ENCODE measurements around the gene DCLRE1B. TPM values are rescaled to one million over a fixed set of nuclear protein-coding genes. Genes with fewer than 3 reads are reported as not detected.

DCLRE1B gene
- polyA plus RNA-seq, 4 donors = 0.45 to 5.8 (median 3.2) TPM

DNA sequence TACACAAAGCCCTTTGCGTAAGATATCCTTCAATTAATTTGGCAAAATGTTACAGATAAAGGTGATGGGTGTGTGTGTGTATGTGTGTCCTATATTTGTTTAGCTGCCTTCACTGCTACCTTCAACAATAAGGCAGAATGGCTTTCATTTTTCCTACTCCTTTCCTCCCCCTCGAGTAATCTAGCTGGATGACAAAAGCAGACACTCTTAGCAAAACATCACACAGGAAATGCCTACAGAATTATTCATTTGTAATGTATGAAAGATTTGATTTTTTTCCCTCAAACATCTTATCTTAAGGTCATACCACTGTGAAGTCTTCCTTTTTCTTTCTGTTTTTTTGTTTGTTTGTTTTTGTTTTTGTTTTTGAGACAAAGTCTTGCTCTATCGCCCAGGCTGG, 44.2 kb upstream of the DCLRE1B start:
- FAIRE-seq (no peak), DNase-seq (no peak)
- Histone ChIP-seq H3K27me3 (ENCODE audit: control insufficient read depth in 3 of 3, insufficient read depth in 3 of 3, low read length in 3 of 3) (no peaks in the 10 kb centered on the region), H3K36me3 (ENCODE audit: control insufficient read depth in 3 of 3, insufficient read depth in 2 of 3, low read depth in 1 of 3, low read length in 3 of 3) (peaks cover 0 to 7% (median 4%) of the 10 kb centered on the region in 3 donors), H3K27ac (ENCODE audit: low read depth in 1 of 3, low read length in 2 of 3) (peak overlapping the region in 1 of 3 donors; percentile 41), H3K9me3 (ENCODE audit: control insufficient read depth in 2 of 2, insufficient read depth in 1 of 2, low read depth in 1 of 2, low read length in 1 of 2) (no peaks in the 10 kb centered on the region), H3K4me1 (ENCODE audit: control insufficient read depth in 3 of 3, insufficient read depth in 2 of 3, low read depth in 1 of 3, low read length in 2 of 3) (peaks cover 0 to 5% (median 0%) of the 10 kb centered on the region in 3 donors), H3K4me3 (ENCODE audit: low read depth in 1 of 3, low read length in 3 of 3) (no peak overlapping the region)
- WGBS, 3 donors = 59 to 69% (median 66%) methylated on average over 3 of the region's 3 CpGs

DNA sequence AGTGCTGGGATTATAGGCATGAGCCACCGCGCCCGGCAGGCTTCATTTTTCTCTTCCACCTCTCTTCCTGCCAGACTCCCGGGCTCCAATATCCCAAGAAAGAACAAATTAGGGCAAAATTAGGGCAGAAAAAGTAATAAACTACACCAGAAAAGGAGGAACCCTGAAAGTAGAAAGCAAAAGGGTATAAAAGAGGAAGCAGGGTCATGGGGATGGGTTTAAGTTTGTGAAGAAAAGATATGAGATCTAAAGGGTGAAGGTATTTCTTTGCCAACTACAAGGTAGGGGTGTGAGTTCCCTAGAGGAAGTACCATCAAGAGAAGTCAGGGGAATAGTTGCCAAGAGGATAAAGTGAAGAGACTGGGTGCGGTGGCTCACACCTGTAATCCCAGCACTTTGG, 43.5 kb upstream of the DCLRE1B start:
- no peak overlapping the region for H3K4me3 ChIP-seq (ENCODE audit: low read depth in 1 of 3, low read length in 3 of 3)
- DNase-seq (no peak), FAIRE-seq (no peak)
- H3K27me3 ChIP-seq (ENCODE audit: control insufficient read depth in 3 of 3, insufficient read depth in 3 of 3, low read length in 3 of 3) = no peaks in the 10 kb centered on the region
- no peak overlapping the region for H3K27ac ChIP-seq (ENCODE audit: low read depth in 1 of 3, low read length in 2 of 3)
- H3K36me3 ChIP-seq (ENCODE audit: control insufficient read depth in 3 of 3, insufficient read depth in 2 of 3, low read depth in 1 of 3, low read length in 3 of 3) = peaks cover 0 to 5% (median 4%) of the 10 kb centered on the region in 3 donors
- H3K4me1 ChIP-seq (ENCODE audit: control insufficient read depth in 3 of 3, insufficient read depth in 2 of 3, low read depth in 1 of 3, low read length in 2 of 3) = peaks cover 0 to 5% (median 0%) of the 10 kb centered on the region in 3 donors
- no peaks in the 10 kb centered on the region for H3K9me3 ChIP-seq (ENCODE audit: control insufficient read depth in 2 of 2, insufficient read depth in 1 of 2, low read depth in 1 of 2, low read length in 1 of 2)
- 89 to 93% (median 90%) methylated on average over 5 of the region's 5 CpGs for whole genome bisulfite sequencing, 3 donors

DNA sequence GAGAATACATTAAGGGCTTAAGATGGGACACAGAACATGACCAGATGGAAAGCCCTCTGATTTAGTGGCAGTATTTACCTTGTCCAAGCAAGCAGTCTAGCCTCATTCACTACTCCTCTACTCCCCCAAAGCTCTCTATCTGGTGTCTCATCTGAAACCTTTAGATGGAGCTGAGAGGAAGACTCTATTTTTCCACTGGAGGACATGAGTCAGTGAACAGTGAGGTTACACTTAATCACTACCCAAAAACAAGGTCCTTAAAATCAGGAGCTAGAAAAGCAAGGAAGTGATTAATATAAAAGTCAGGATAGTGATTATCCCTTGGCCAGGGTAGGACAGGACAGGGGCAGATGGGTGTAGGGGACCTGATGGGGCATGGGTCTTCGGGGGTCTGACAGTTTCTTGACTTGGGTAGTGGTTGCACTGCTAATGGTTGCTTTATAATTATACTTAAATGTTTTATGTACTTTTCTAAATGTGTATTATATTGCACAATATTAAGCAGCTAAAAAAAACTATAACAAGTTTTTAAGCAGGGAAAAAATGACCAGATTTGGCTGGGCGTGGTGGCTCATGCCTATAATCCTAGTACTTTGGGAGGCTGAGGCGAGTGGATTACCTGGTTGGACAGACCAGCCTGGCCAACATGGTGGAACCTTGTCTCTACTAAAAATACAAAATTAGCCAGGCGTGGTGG, 36.6 kb upstream of the DCLRE1B start:
- Histone ChIP-seq H3K27me3 (ENCODE audit: control insufficient read depth in 3 of 3, insufficient read depth in 3 of 3, low read length in 3 of 3) (no peaks in the 10 kb centered on the region), H3K9me3 (ENCODE audit: control insufficient read depth in 2 of 2, insufficient read depth in 1 of 2, low read depth in 1 of 2, low read length in 1 of 2) (no peaks in the 10 kb centered on the region), H3K4me1 (ENCODE audit: control insufficient read depth in 3 of 3, insufficient read depth in 2 of 3, low read depth in 1 of 3, low read length in 2 of 3) (peaks cover 0 to 7% (median 0%) of the 10 kb centered on the region in 3 donors), H3K27ac (ENCODE audit: low read depth in 1 of 3, low read length in 2 of 3) (peak overlapping the region in 1 of 3 donors; percentile 16), H3K36me3 (ENCODE audit: control insufficient read depth in 3 of 3, insufficient read depth in 2 of 3, low read depth in 1 of 3, low read length in 3 of 3) (peaks cover 0 to 6% (median 0%) of the 10 kb centered on the region in 3 donors), H3K4me3 (ENCODE audit: low read depth in 1 of 3, low read length in 3 of 3) (peak overlapping the region in 1 of 3 donors; percentile 26)
- WGBS, 3 donors = 85 to 94% (median 93%) methylated on average over 4 of the region's 4 CpGs
- DNase-seq (no peak), FAIRE-seq (no peak)

DNA sequence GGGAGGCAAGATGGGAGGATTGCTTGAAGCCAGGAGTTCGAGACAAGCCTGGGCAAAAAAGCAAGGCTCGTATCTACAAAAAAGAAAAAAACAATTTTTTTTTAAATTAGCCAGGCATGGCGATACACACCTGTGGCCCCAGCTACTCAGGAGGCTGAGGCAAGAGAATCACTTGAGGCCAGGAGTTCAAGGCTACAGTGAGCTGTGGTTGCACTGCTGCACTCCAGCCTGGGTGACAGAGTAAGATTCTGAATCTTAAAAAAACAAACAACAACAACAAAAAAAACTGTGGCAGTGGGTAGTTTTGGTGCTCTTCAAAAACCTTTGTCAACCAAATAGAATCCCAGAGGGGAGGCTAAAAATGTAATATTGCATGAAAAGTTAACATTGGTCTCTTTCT, 34.3 kb upstream of the DCLRE1B start:
- FAIRE-seq (no peak), DNase-seq (no peak)
- Histone ChIP-seq H3K4me1 (ENCODE audit: control insufficient read depth in 3 of 3, insufficient read depth in 2 of 3, low read depth in 1 of 3, low read length in 2 of 3) (peaks cover 3 to 12% (median 10%) of the 10 kb centered on the region in 3 donors), H3K9me3 (ENCODE audit: control insufficient read depth in 2 of 2, insufficient read depth in 1 of 2, low read depth in 1 of 2, low read length in 1 of 2) (no peaks in the 10 kb centered on the region), H3K4me3 (ENCODE audit: low read depth in 1 of 3, low read length in 3 of 3) (peak overlapping the region in 1 of 3 donors; percentile 39), H3K27ac (ENCODE audit: low read depth in 1 of 3, low read length in 2 of 3) (peak overlapping the region in 1 of 3 donors; percentile 78), H3K36me3 (ENCODE audit: control insufficient read depth in 3 of 3, insufficient read depth in 2 of 3, low read depth in 1 of 3, low read length in 3 of 3) (peaks cover 0 to 6% (median 0%) of the 10 kb centered on the region in 3 donors), H3K27me3 (ENCODE audit: control insufficient read depth in 3 of 3, insufficient read depth in 3 of 3, low read length in 3 of 3) (no peaks in the 10 kb centered on the region)
- 72 to 87% (median 83%) methylated on average over 3 of the region's 3 CpGs for whole genome bisulfite sequencing, 3 donors

DNA sequence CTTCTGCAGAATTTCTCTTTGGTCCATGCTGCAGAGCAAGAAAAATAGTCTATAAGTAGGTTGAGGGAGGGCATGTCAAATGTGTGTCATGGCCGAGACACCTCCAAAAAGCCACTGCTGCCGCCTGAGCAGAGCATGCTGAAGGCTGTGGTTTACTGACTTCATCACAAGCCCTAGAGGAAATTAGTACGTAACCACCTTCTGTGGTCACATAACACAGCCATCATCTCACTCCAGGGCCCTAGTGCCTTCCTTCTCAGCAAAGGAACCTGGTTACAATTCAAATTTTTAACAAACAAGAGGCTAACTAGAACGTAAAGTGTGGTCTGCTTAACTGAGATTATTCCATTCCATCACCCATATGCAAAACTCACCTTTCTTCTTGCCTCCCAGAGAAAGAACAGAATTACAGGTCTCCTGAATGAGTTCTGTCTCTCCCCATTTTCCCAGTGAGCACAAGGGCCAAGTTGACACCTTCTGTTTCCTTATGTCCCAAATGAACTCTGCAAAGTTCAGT, 33.5 kb upstream of the DCLRE1B start, which contains the start of gene PTPN22:
TSS of gene PTPN22 (minus strand) at position 116 of the 517 bp plus-strand sequence.
- 66 to 80% (median 71%) methylated on average over 4 of the region's 4 CpGs for WGBS, 3 donors
- DNase-seq (peak in 1 of 2 donors; percentile 70), FAIRE-seq (no peak)
- peak within 1 kb of the TSS in 2 of 3 donors; percentile 13 to 39 for H3K4me3 ChIP-seq (ENCODE audit: low read depth in 1 of 3, low read length in 3 of 3)
- H3K27ac ChIP-seq (ENCODE audit: low read depth in 1 of 3, low read length in 2 of 3) = peak within 1 kb of the TSS in 2 of 3 donors; percentile 74 to 78
- peaks cover 4 to 12% (median 12%) of the 10 kb centered on the region in 3 donors for H3K4me1 ChIP-seq (ENCODE audit: control insufficient read depth in 3 of 3, insufficient read depth in 2 of 3, low read depth in 1 of 3, low read length in 2 of 3)
- H3K27me3 ChIP-seq (ENCODE audit: control insufficient read depth in 3 of 3, insufficient read depth in 3 of 3, low read length in 3 of 3) = no peaks in the 10 kb centered on the region
- no peaks in the 10 kb centered on the region for H3K9me3 ChIP-seq (ENCODE audit: control insufficient read depth in 2 of 2, insufficient read depth in 1 of 2, low read depth in 1 of 2, low read length in 1 of 2)
- peaks cover 0 to 5% (median 0%) of the 10 kb centered on the region in 3 donors for H3K36me3 ChIP-seq (ENCODE audit: control insufficient read depth in 3 of 3, insufficient read depth in 2 of 3, low read depth in 1 of 3, low read length in 3 of 3)

DNA sequence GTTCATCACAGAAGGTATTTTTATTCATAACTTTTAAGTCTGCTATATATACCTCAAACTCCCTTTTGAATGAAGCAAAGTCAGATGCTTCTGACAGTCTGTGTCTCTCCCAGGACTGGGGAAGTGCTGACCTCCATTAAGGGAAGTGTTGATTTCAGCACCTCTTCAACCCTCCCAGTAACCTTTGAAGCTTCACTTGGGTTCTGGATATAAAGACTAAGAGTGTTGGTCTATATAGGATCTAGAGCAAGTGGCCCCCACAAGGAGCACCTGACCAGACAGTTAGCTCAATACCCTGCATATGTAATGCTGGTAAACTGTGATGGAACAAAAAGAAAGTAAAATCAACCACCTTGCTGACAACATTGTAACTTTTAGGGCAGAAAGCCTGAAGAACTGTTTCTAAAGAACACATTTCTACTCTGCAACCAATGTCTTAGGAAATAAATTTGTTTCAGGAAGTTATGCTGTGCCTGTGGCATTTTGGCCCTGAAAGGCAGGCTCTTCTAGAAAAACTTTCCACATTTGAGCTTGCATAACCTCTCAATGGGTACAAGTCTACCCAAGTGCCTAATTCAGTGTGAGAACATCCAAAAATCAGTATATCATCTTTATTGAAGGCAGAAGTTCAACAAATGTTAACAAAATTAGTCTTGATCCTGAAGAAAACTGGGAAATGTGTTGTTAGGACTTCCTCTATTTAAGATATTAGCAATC, 32.7 kb upstream of the DCLRE1B start:
- Histone ChIP-seq H3K9me3 (ENCODE audit: control insufficient read depth in 2 of 2, insufficient read depth in 1 of 2, low read depth in 1 of 2, low read length in 1 of 2) (no peaks in the 10 kb centered on the region), H3K4me3 (ENCODE audit: low read depth in 1 of 3, low read length in 3 of 3) (no peak overlapping the region), H3K27me3 (ENCODE audit: control insufficient read depth in 3 of 3, insufficient read depth in 3 of 3, low read length in 3 of 3) (no peaks in the 10 kb centered on the region), H3K36me3 (ENCODE audit: control insufficient read depth in 3 of 3, insufficient read depth in 2 of 3, low read depth in 1 of 3, low read length in 3 of 3) (peaks cover 0 to 3% (median 0%) of the 10 kb centered on the region in 3 donors), H3K4me1 (ENCODE audit: control insufficient read depth in 3 of 3, insufficient read depth in 2 of 3, low read depth in 1 of 3, low read length in 2 of 3) (peaks cover 4 to 12% (median 12%) of the 10 kb centered on the region in 3 donors), H3K27ac (ENCODE audit: low read depth in 1 of 3, low read length in 2 of 3) (peak overlapping the region in 2 of 3 donors; percentile 70 to 74)
- no peak for DNase-seq
- FAIRE-seq = no peak

DNA sequence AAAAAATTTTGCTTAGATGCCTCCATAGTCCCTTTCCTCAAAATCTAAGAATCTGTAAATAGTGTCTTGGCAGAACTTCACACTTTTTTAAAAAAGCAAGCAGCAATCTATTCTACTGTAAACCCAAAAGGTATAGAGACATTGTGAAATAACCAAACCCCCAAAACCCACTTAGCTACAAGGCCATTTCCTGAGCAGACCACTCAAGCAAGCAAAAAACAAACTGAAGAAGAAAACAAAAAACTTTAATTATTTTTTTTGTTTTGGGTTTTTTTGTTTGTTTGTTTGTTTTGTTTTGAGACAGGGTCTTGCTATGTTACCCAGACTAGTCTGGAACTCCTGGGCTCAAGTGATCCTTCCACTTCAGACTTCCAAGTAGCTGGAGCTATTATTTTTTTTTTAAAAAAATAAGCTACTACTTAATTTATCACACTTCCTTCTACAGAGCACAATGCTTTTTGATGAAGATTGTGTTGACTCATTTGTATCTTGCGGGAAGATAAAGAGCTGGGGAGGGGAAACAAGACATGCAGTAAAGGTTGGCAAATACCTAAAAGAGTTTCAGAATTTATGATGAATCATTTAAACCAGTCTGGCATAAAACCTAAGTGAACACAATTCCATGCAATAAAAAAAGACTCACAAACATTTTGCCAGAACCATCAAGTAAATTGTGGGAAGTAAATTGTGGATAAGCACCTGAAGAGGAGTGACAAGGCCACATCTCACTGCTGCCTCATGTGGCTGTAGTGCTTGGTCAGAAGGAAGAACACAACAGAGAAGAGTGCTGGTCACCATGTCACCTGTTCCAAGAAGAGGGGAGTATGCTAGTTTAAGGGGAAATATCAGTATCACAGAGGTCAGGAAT, 30.9 kb upstream of the DCLRE1B start:
- 12 to 34% (median 32%) methylated on average over 1 of the region's 1 CpG for WGBS, 3 donors
- Histone ChIP-seq H3K9me3 (ENCODE audit: control insufficient read depth in 2 of 2, insufficient read depth in 1 of 2, low read depth in 1 of 2, low read length in 1 of 2) (no peaks in the 10 kb centered on the region), H3K4me1 (ENCODE audit: control insufficient read depth in 3 of 3, insufficient read depth in 2 of 3, low read depth in 1 of 3, low read length in 2 of 3) (peaks cover 6 to 14% (median 10%) of the 10 kb centered on the region in 3 donors), H3K27ac (ENCODE audit: low read depth in 1 of 3, low read length in 2 of 3) (peak overlapping the region in 2 of 3 donors; percentile 32 to 54), H3K27me3 (ENCODE audit: control insufficient read depth in 3 of 3, insufficient read depth in 3 of 3, low read length in 3 of 3) (no peaks in the 10 kb centered on the region), H3K4me3 (ENCODE audit: low read depth in 1 of 3, low read length in 3 of 3) (no peak overlapping the region), H3K36me3 (ENCODE audit: control insufficient read depth in 3 of 3, insufficient read depth in 2 of 3, low read depth in 1 of 3, low read length in 3 of 3) (peaks cover 0 to 3% (median 0%) of the 10 kb centered on the region in 3 donors)
- DNase-seq (peak; percentile 24 to 39), FAIRE-seq (no peak)
